ENCODE measurements around the gene CPLANE2.

- no peak for TF ChIP-seq CTCF (conservative IDR thresholded peaks at IDR 0.05; ENCODE audit: low read length)
- TF ChIP-seq EZH2phosphoT487 (IDR thresholded peaks at IDR 0.05; ENCODE audit: borderline replicate concordance, low read depth, low read length) = no peak
Measured at GRCh38 chr1:16252912-16253311, 15.9 kb upstream of the CPLANE2 start.

All from OCI-LY7 (cell line).